Right atrium auricular region (tissue), 2 donors: Measurements from ENCODE around the gene RMDN2. TPM values are rescaled to one million over a fixed set of nuclear protein-coding genes. Genes with fewer than 3 reads are reported as not detected.

Source experiments
- DNase-seq: peaks from one replicate; pipeline ENCODE4 v3.0.0-alpha.2; 2019; ENCODE audit warnings: low spot score
- H3K27ac ChIP-seq, 2 donors: fragments of 200-600 bp; sonication (generic); 1 replicate in 1 of 2; 2 replicates in 1 of 2; pipeline ENCODE4 v1.5.1; 2016 to 2019
- H3K27me3 ChIP-seq, 2 donors: fragments of 200-600 bp; sonication (generic); one replicate each; pipeline versions ENCODE4 v1.5.1 to v1.6.0; 2017 to 2019
- H3K36me3 ChIP-seq: fragments of 200-600 bp; sonication (generic); one replicate; pipeline ENCODE4 v1.5.1; 2016
- H3K4me1 ChIP-seq, 2 donors: fragments of 200-600 bp; sonication (generic); one replicate each; pipeline versions ENCODE4 v1.5.1 to v1.6.0; 2017 to 2019
- H3K4me3 ChIP-seq, 2 donors: fragments of 200-600 bp; sonication (generic); 1 replicate in 1 of 2; 2 replicates in 1 of 2; pipeline ENCODE4 v1.5.1; 2017 to 2019; ENCODE audit warnings: mild to moderate bottlenecking in 1 of 2, moderate library complexity in 1 of 2
- H3K9me3 ChIP-seq, 2 donors: fragments of 200-600 bp; sonication (generic); one replicate each; pipeline ENCODE4 v1.5.1; 2019
- CTCF ChIP-seq, 2 donors: fragments of 200-600 bp; sonication (generic); IDR thresholded peaks; one replicate each; pipeline ENCODE4 v1.5.1; 2019; ENCODE audit warnings: antibody characterized with exemption in 2 of 2
- total RNA-seq, 2 donors: library from RNA; depleted of rRNA; stranded (reverse); fragments of >200 nt; gene quantifications; one replicate each; pipeline ENCODE4 v1.1.0, GENCODE V29; 2016

The RMDN2 gene
- total RNA-seq, 2 donors from 2014 or later: 5.0 to 6.2 TPM

- H3K27me3 ChIP-seq: no peaks in the 10 kb centered on the region
- DNase-seq: no peak
- H3K4me1 ChIP-seq: no peaks in the 10 kb centered on the region
- TF ChIP-seq CTCF (IDR thresholded peaks at IDR 0.05): no peak
- no peaks in the 10 kb centered on the region for H3K9me3 ChIP-seq
- no peak overlapping the region for H3K27ac ChIP-seq
- H3K4me3 ChIP-seq: no peak overlapping the region
- no peaks in the 10 kb centered on the region for H3K36me3 ChIP-seq
Observed at GRCh38 chr2:37971971-37972370, 46.9 kb downstream of the RMDN2 start.

GRCh38 chr2:37973615-37974353 is 48.7 kb downstream of the RMDN2 start:
- Histone ChIP-seq H3K4me1 (no peaks in the 10 kb centered on the region), H3K4me3 (no peak overlapping the region), H3K27ac (no peak overlapping the region), H3K27me3 (no peaks in the 10 kb centered on the region), H3K9me3 (no peaks in the 10 kb centered on the region), H3K36me3 (no peaks in the 10 kb centered on the region)
- no peak for TF ChIP-seq CTCF (IDR thresholded peaks at IDR 0.05)
- DNase-seq: no peak

- DNase-seq: no peak
Observed at GRCh38 chr2:37975808-37976207, 50.7 kb downstream of the RMDN2 start.

GRCh38 chr2:37976411-37976810 is 51.3 kb downstream of the RMDN2 start:
- H3K4me1 ChIP-seq: no peaks in the 10 kb centered on the region
- TF ChIP-seq CTCF (IDR thresholded peaks at IDR 0.05): no peak
- H3K4me3 ChIP-seq: no peak overlapping the region
- H3K27me3 ChIP-seq: no peaks in the 10 kb centered on the region
- no peak overlapping the region for H3K27ac ChIP-seq
- DNase-seq: no peak
- H3K36me3 ChIP-seq: no peaks in the 10 kb centered on the region
- H3K9me3 ChIP-seq: no peaks in the 10 kb centered on the region

More at GRCh38 chr2:37975808-37976207, 50.7 kb downstream of the RMDN2 start:
- no peak for TF ChIP-seq CTCF (IDR thresholded peaks at IDR 0.05)
- Histone ChIP-seq H3K9me3 (no peaks in the 10 kb centered on the region), H3K27me3 (no peaks in the 10 kb centered on the region), H3K4me3 (no peak overlapping the region), H3K4me1 (no peaks in the 10 kb centered on the region), H3K36me3 (no peaks in the 10 kb centered on the region), H3K27ac (no peak overlapping the region)

- peak overlapping the region; percentile 13 to 37 for H3K4me3 ChIP-seq
- TF ChIP-seq CTCF (IDR thresholded peaks at IDR 0.05): peak; percentile 72 to 89
- no peaks in the 10 kb centered on the region for H3K9me3 ChIP-seq
- H3K4me1 ChIP-seq: no peaks in the 10 kb centered on the region
- no peaks in the 10 kb centered on the region for H3K27me3 ChIP-seq
- no peak overlapping the region for H3K27ac ChIP-seq
- H3K36me3 ChIP-seq: no peaks in the 10 kb centered on the region
- DNase-seq: peak; percentile 76
Observed at GRCh38 chr2:37982147-37982582, 57.1 kb downstream of the RMDN2 start.

GRCh38 chr2:37982847-37983246 is 57.8 kb downstream of the RMDN2 start:
- DNase-seq: no peak
- H3K4me1 ChIP-seq: no peaks in the 10 kb centered on the region
- H3K27ac ChIP-seq: no peak overlapping the region
- H3K4me3 ChIP-seq: no peak overlapping the region
- H3K27me3 ChIP-seq: no peaks in the 10 kb centered on the region
- no peaks in the 10 kb centered on the region for H3K36me3 ChIP-seq
- H3K9me3 ChIP-seq: no peaks in the 10 kb centered on the region
- TF ChIP-seq CTCF (IDR thresholded peaks at IDR 0.05): no peak
